GM10266 (cell line): ENCODE results near the gene PAQR8.

Experiments
- DNase-seq: peaks from one replicate; pipeline ENCODE4 v3.0.0; 2012; ENCODE audit errors: extremely low spot score
- TF ChIP-seq, protein P1 (sequence below): IDR thresholded peaks from 2 replicates; pipeline ENCODE4 v1.5.1; 2012; ENCODE audit warnings: mild to moderate bottlenecking, low read depth; ENCODE audit not compliant: control insufficient read depth, insufficient read depth; ENCODE audit errors: missing control alignments

PAQR8 gene

DNA sequence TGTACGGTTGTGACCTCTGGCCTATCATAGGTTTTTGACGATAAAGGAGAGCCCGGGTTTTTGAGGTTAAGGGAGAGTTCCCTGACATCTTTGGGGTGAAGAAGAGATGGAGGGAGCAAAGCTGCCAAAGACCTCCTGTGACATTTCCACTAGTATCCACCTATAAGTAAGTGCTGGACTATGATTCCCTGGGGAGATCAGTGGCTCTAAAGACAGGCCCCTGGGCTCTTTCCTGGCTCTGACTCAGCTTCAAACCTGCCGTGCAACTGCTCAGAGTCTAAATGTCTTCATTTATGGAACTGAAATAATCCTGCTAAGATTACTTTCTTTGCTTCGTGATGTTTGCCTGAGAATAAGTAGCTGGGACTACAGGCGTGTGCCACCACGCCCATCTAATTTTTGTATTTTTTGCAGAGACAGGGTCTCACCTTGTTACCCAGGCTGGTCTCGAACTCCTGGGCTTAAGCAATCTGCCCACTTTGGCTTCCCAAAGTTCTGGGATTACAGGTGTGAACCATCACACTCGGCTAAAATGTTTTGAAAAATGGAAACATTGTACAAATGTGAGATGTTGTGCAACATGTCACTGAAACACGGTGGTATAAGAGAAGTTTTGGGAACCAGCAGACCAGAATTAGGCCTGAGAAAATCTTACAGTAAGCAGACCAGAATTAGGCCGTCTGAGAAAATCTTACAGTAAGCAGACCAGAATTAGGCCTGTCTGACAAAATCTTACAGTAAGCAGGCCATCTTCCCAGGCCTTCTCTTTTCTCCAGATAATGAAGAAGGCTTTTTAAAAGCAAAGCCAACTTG lies 1.1 kb upstream of the PAQR8 start:
- TF ChIP-seq, protein P1, sequence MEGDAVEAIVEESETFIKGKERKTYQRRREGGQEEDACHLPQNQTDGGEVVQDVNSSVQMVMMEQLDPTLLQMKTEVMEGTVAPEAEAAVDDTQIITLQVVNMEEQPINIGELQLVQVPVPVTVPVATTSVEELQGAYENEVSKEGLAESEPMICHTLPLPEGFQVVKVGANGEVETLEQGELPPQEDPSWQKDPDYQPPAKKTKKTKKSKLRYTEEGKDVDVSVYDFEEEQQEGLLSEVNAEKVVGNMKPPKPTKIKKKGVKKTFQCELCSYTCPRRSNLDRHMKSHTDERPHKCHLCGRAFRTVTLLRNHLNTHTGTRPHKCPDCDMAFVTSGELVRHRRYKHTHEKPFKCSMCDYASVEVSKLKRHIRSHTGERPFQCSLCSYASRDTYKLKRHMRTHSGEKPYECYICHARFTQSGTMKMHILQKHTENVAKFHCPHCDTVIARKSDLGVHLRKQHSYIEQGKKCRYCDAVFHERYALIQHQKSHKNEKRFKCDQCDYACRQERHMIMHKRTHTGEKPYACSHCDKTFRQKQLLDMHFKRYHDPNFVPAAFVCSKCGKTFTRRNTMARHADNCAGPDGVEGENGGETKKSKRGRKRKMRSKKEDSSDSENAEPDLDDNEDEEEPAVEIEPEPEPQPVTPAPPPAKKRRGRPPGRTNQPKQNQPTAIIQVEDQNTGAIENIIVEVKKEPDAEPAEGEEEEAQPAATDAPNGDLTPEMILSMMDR, result no peak
- DNase-seq, result peak; percentile 40

DNA sequence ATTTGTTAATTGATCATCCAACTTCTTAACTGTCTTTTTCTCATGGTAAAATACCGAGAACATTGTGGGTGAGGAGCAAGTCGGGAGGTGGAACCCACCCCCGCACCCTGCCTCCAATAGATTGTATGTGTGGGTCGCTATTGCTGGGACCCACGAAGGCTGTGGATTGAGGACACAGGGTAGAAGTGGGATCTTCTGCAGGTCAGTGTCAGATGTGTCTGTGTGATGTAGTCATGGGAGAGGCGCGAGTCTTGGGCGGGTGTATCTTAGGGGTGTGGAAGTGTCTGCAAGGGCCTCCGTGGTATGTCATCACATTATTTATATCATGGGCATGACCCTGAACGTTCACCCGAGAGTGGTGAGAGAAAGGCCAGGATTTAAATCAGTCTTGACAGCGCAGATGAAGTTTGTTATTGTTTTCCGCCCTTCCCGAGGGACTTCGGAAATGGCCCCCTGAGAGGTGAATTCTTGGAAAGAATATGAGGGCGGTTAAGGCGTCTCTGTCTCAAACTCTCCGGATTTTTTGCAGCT lies 472 bp upstream of the PAQR8 start:
- DNase-seq, result peak; percentile 38
- TF ChIP-seq, protein P1, result no peak

DNA sequence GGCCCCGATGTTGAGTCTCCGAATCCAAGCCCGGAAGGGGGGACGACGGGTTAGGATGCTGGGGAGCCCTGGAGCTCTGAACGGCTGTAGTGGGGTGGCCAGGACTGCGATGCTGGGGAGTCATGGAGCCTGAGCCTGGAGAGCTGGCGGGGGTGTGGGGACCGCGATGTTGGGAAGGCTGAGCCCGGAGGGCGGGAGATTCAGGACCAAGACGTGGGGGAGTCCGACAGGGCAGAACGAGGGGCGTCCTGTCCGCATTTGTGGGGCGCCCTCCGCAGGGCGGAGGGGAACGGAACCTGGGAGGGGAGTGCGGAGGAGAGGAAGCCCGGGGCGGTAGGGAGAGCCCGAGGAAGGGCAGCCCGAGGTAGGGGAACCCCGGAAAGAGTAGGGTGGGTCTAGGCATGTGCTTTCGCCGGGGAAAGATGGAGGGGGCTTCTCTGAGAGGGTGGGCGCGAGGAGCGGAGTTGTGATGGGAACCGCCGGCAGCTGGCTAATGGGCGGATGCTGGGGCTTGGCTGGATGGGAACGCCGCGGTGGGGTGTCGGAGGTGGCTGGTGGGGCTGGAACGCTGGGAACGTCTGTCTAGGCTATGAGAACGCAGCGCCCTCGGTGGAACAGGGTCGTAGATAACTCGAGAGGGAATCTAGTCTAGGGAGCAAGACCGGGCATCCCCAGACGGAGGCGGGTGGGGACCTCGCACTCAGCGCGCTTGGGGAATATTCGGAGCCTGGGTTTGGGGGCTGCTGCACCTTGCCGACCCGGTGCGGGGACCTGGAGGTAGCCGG lies 684 bp downstream of the PAQR8 start:
- TF ChIP-seq, protein P1, result peak; percentile 60
- DNase-seq, result peak; percentile 80

DNA sequence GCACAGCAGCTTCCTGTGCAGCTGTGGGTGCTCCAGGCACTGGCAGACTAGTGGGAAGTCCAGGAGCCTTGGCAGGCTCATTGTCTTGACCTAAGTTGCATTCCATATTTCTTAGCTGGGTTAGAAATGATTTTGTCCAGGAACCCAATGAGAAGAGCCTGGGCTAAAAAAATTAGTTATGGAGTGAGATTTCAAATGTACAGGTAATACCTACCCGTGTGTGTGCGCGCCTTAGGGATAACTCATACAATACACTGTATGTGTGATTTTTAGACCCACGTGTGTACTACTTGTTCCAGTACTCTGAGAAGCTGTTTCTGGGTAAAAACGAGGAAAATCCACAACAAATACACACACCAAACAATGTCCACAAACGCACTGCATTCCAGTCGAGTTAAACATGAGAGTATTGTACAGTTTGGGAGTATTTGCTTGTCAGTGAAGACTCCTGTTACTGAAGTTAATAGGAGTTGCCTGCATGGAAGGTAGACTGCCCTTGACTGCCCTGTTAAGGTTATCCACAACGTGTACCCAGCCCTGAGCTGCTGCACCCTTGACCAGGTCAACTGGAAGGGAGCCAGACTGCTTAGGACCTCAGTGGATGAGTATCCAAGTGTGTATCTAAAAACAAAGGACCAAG lies 1.4 kb downstream of the PAQR8 start:
- DNase-seq, result no peak
- TF ChIP-seq, protein P1, result no peak

DNA sequence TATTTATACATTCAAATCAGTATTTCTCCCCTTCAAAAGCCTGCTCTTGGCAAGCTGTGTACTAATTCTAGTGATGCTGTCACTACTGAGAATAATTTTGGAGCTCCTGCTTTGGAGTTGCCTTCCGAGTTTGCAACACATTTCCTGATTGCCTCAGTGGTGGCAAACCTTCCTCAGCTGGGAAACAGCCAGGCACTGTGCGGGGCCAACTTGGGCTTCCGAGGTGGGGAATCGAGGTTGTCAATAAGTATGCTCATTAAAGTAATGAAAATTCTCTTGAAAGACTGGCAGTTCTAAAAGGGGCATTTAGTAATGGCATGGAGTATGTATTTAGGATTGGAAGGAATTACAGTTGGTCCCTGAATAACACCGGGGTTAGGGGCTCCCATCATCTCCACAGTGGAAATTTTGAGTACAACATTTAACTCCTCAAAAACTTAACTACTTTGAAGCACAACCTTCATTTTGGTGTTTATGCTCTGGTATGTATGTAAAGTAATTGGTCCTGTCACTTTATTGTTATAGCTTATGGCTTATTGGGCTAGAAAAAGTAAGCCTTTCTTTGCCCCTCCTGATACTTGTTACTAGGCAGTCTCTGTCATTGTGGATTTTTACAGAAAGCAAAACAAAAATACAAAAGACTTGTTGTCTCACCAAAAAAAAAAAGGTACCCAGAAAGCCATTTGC lies 2.7 kb downstream of the PAQR8 start:
- DNase-seq, result no peak
- TF ChIP-seq, protein P1, result no peak

DNA sequence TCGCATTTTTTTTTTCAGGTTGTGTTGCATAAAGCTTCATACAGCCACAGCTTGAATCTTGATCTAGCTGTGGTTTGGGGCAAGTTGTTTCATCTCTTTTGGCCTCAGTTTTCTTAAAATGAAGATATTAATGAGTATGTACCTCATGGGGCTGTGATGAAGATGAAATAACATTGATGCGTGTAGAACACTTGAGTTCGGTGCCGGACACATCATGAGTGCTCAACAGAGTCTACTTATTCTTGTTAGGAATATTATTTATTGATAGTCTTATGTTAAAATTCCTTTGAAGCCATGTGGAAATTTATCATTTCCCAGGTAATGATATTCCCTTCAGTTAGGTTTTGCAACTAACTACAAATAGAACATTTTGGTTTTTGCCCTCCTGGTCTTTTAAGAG lies 3.4 kb downstream of the PAQR8 start:
- TF ChIP-seq, protein P1, result no peak
- no peak for DNase-seq
